Measurements from ENCODE around the gene TANC1. TPM values are rescaled to one million over a fixed set of nuclear protein-coding genes. Genes with fewer than 3 reads are reported as not detected.

Gene TANC1
- total RNA-seq, 1 donor from 2014 or later: 61.9 TPM

GRCh38 chr2:159183346-159183745, 214.9 kb downstream of the TANC1 start:
- TF ChIP-seq POLR2A (IDR thresholded peaks at IDR 0.05): no peak
- no peak for TF ChIP-seq POLR2AphosphoS5 (IDR thresholded peaks at IDR 0.05; ENCODE audit: insufficient read depth in 1 of 2, low read depth in 1 of 2)
- TF ChIP-seq CTCF (IDR thresholded peaks at IDR 0.05): no peak
- no peak overlapping the region for H3K4me3 ChIP-seq
- intact Hi-C loops (cut with DNase I): no loop called here
- H3K27me3 ChIP-seq: no peaks in the 10 kb centered on the region
- DNase-seq (ENCODE audit: extremely low spot score in 2 of 2): no peak
- no peaks in the 10 kb centered on the region for H3K9me3 ChIP-seq
- H3K36me3 ChIP-seq: peaks cover 0 to 36% of the 10 kb centered on the region in 2 donors
- H3K4me1 ChIP-seq: no peaks in the 10 kb centered on the region
- H3K27ac ChIP-seq: no peak overlapping the region

- Histone ChIP-seq H3K4me1 (no peaks in the 10 kb centered on the region), H3K27me3 (no peaks in the 10 kb centered on the region), H3K27ac (no peak overlapping the region), H3K36me3 (peaks cover 0 to 21% of the 10 kb centered on the region in 2 donors), H3K9me3 (no peaks in the 10 kb centered on the region), H3K4me3 (no peak overlapping the region)
- TF ChIP-seq POLR2AphosphoS5 (IDR thresholded peaks at IDR 0.05; ENCODE audit: insufficient read depth in 1 of 2, low read depth in 1 of 2): no peak
- no peak for TF ChIP-seq POLR2A (IDR thresholded peaks at IDR 0.05)
- no peak for TF ChIP-seq CTCF (IDR thresholded peaks at IDR 0.05)
- DNase-seq (ENCODE audit: extremely low spot score in 2 of 2): no peak
- intact Hi-C loops (cut with DNase I): no loop called here
These were observed 217.1 kb downstream of the TANC1 start for GRCh38 chr2:159185401-159186130.

GRCh38 chr2:159186462-159186861, 218.0 kb downstream of the TANC1 start:
- Histone ChIP-seq H3K27ac (no peak overlapping the region), H3K4me3 (no peak overlapping the region), H3K4me1 (no peaks in the 10 kb centered on the region), H3K36me3 (peaks cover 0 to 21% of the 10 kb centered on the region in 2 donors), H3K9me3 (no peaks in the 10 kb centered on the region), H3K27me3 (no peaks in the 10 kb centered on the region)
- intact Hi-C loops (cut with DNase I): no loop called here
- no peak for DNase-seq (ENCODE audit: extremely low spot score in 2 of 2)
- TF ChIP-seq POLR2AphosphoS5 (IDR thresholded peaks at IDR 0.05; ENCODE audit: insufficient read depth in 1 of 2, low read depth in 1 of 2) (no peak), POLR2A (IDR thresholded peaks at IDR 0.05) (no peak), CTCF (IDR thresholded peaks at IDR 0.05) (no peak)

GRCh38 chr2:159187106-159187505, 218.7 kb downstream of the TANC1 start:
- H3K9me3 ChIP-seq: no peaks in the 10 kb centered on the region
- no peaks in the 10 kb centered on the region for H3K27me3 ChIP-seq
- H3K4me3 ChIP-seq: no peak overlapping the region
- no peak for DNase-seq (ENCODE audit: extremely low spot score in 2 of 2)
- intact Hi-C loops (cut with DNase I): no loop called here
- peaks cover 0 to 19% of the 10 kb centered on the region in 2 donors for H3K36me3 ChIP-seq
- TF ChIP-seq POLR2A (IDR thresholded peaks at IDR 0.05) (no peak), CTCF (IDR thresholded peaks at IDR 0.05) (no peak), POLR2AphosphoS5 (IDR thresholded peaks at IDR 0.05; ENCODE audit: insufficient read depth in 1 of 2, low read depth in 1 of 2) (no peak)
- no peaks in the 10 kb centered on the region for H3K4me1 ChIP-seq
- no peak overlapping the region for H3K27ac ChIP-seq

- Histone ChIP-seq H3K9me3 (no peaks in the 10 kb centered on the region), H3K27me3 (no peaks in the 10 kb centered on the region), H3K4me3 (no peak overlapping the region), H3K4me1 (no peaks in the 10 kb centered on the region), H3K36me3 (peaks cover 0 to 17% of the 10 kb centered on the region in 2 donors), H3K27ac (no peak overlapping the region)
- DNase-seq (ENCODE audit: extremely low spot score in 2 of 2): no peak
- intact Hi-C loops (cut with DNase I): no loop called here
- no peak for TF ChIP-seq CTCF (IDR thresholded peaks at IDR 0.05)
- TF ChIP-seq POLR2A (IDR thresholded peaks at IDR 0.05): no peak
- no peak for TF ChIP-seq POLR2AphosphoS5 (IDR thresholded peaks at IDR 0.05; ENCODE audit: insufficient read depth in 1 of 2, low read depth in 1 of 2)
These were observed 220.0 kb downstream of the TANC1 start for GRCh38 chr2:159188449-159188848.

All from vagina (tissue), 2 donors.